ENCODE data around the gene GCNT1.
"Not testable (repeated sequence)": the region's sequence is repeated elsewhere in the genome, so short reads cannot be mapped to it uniquely, and the experiment has no call there.

GCNT1 gene

GRCh38 chr9:76516350-76516749, 57.4 kb downstream of the GCNT1 start:
- H3K4me1 ChIP-seq (ENCODE audit: control insufficient read depth in 1 of 2, insufficient read depth in 2 of 2, low read length in 2 of 2) = no peaks in the 10 kb centered on the region
- no peak overlapping the region for H3K4me3 ChIP-seq (ENCODE audit: low read depth in 1 of 2, low read length in 2 of 2)

GRCh38 chr9:76516871-76517270, 57.9 kb downstream of the GCNT1 start:
- H3K27ac ChIP-seq (ENCODE audit: low read depth, low read length) = no peak overlapping the region

More at GRCh38 chr9:76516350-76516749, 57.4 kb downstream of the GCNT1 start:
- peaks cover 0 to 4% of the 10 kb centered on the region in 2 donors for H3K9me3 ChIP-seq (ENCODE audit: control insufficient read depth in 1 of 2, low read length in 2 of 2)
- no peaks in the 10 kb centered on the region for H3K27me3 ChIP-seq (ENCODE audit: control insufficient read depth in 1 of 2, insufficient read depth in 2 of 2, low read length in 2 of 2)
- H3K27ac ChIP-seq (ENCODE audit: low read depth, low read length) = no peak overlapping the region
- H3K36me3 ChIP-seq (ENCODE audit: control insufficient read depth in 1 of 2, insufficient read depth in 2 of 2, low read length in 2 of 2) = no peaks in the 10 kb centered on the region
- H3K9ac ChIP-seq (ENCODE audit: low read depth in 1 of 2, low read length in 2 of 2) = no peak overlapping the region

GRCh38 chr9:76519075-76519835, 60.3 kb downstream of the GCNT1 start:
- Histone ChIP-seq H3K4me1 (ENCODE audit: control insufficient read depth in 1 of 2, insufficient read depth in 2 of 2, low read length in 2 of 2) (no peaks in the 10 kb centered on the region), H3K36me3 (ENCODE audit: control insufficient read depth in 1 of 2, insufficient read depth in 2 of 2, low read length in 2 of 2) (no peaks in the 10 kb centered on the region), H3K4me3 (ENCODE audit: low read depth in 1 of 2, low read length in 2 of 2) (no peak overlapping the region), H3K27me3 (ENCODE audit: control insufficient read depth in 1 of 2, insufficient read depth in 2 of 2, low read length in 2 of 2) (no peaks in the 10 kb centered on the region), H3K9me3 (ENCODE audit: control insufficient read depth in 1 of 2, low read length in 2 of 2) (no peaks in the 10 kb centered on the region), H3K9ac (ENCODE audit: low read depth in 1 of 2, low read length in 2 of 2) (no peak overlapping the region), H3K27ac (ENCODE audit: low read depth, low read length) (no peak overlapping the region)

More at GRCh38 chr9:76516871-76517270, 57.9 kb downstream of the GCNT1 start:
- H3K9ac ChIP-seq (ENCODE audit: low read depth in 1 of 2, low read length in 2 of 2) = no peak overlapping the region
- H3K9me3 ChIP-seq (ENCODE audit: control insufficient read depth in 1 of 2, low read length in 2 of 2) = peaks cover 0 to 4% of the 10 kb centered on the region in 2 donors
- H3K4me3 ChIP-seq (ENCODE audit: low read depth in 1 of 2, low read length in 2 of 2) = no peak overlapping the region
- H3K27me3 ChIP-seq (ENCODE audit: control insufficient read depth in 1 of 2, insufficient read depth in 2 of 2, low read length in 2 of 2) = no peaks in the 10 kb centered on the region
- H3K36me3 ChIP-seq (ENCODE audit: control insufficient read depth in 1 of 2, insufficient read depth in 2 of 2, low read length in 2 of 2) = no peaks in the 10 kb centered on the region
- H3K4me1 ChIP-seq (ENCODE audit: control insufficient read depth in 1 of 2, insufficient read depth in 2 of 2, low read length in 2 of 2) = no peaks in the 10 kb centered on the region

- H3K4me1 ChIP-seq (ENCODE audit: control insufficient read depth in 1 of 2, insufficient read depth in 2 of 2, low read length in 2 of 2) = no peaks in the 10 kb centered on the region
- H3K9ac ChIP-seq (ENCODE audit: low read depth in 1 of 2, low read length in 2 of 2) = no peak overlapping the region
- no peak overlapping the region for H3K4me3 ChIP-seq (ENCODE audit: low read depth in 1 of 2, low read length in 2 of 2)
- H3K36me3 ChIP-seq (ENCODE audit: control insufficient read depth in 1 of 2, insufficient read depth in 2 of 2, low read length in 2 of 2) = no peaks in the 10 kb centered on the region
- H3K27ac ChIP-seq (ENCODE audit: low read depth, low read length) = no peak overlapping the region
- no peaks in the 10 kb centered on the region for H3K27me3 ChIP-seq (ENCODE audit: control insufficient read depth in 1 of 2, insufficient read depth in 2 of 2, low read length in 2 of 2)
- no peaks in the 10 kb centered on the region for H3K9me3 ChIP-seq (ENCODE audit: control insufficient read depth in 1 of 2, low read length in 2 of 2)
Observed at GRCh38 chr9:76521244-76521681, 62.3 kb downstream of the GCNT1 start.

GRCh38 chr9:76521906-76522305, 62.9 kb downstream of the GCNT1 start:
- no peaks in the 10 kb centered on the region for H3K9me3 ChIP-seq (ENCODE audit: control insufficient read depth in 1 of 2, low read length in 2 of 2)
- H3K9ac ChIP-seq (ENCODE audit: low read depth in 1 of 2, low read length in 2 of 2) = no peak overlapping the region
- H3K27ac ChIP-seq (ENCODE audit: low read depth, low read length) = no peak overlapping the region
- H3K27me3 ChIP-seq (ENCODE audit: control insufficient read depth in 1 of 2, insufficient read depth in 2 of 2, low read length in 2 of 2) = no peaks in the 10 kb centered on the region
- no peaks in the 10 kb centered on the region for H3K36me3 ChIP-seq (ENCODE audit: control insufficient read depth in 1 of 2, insufficient read depth in 2 of 2, low read length in 2 of 2)
- no peaks in the 10 kb centered on the region for H3K4me1 ChIP-seq (ENCODE audit: control insufficient read depth in 1 of 2, insufficient read depth in 2 of 2, low read length in 2 of 2)
- H3K4me3 ChIP-seq (ENCODE audit: low read depth in 1 of 2, low read length in 2 of 2) = no peak overlapping the region

GRCh38 chr9:76523617-76524200, 64.7 kb downstream of the GCNT1 start:
- H3K9me3 ChIP-seq (ENCODE audit: control insufficient read depth in 1 of 2, low read length in 2 of 2); H3K4me1 ChIP-seq (ENCODE audit: control insufficient read depth in 1 of 2, insufficient read depth in 2 of 2, low read length in 2 of 2); H3K4me3 ChIP-seq (ENCODE audit: low read depth in 1 of 2, low read length in 2 of 2); H3K9ac ChIP-seq (ENCODE audit: low read depth in 1 of 2, low read length in 2 of 2); H3K27me3 ChIP-seq (ENCODE audit: control insufficient read depth in 1 of 2, insufficient read depth in 2 of 2, low read length in 2 of 2); H3K36me3 ChIP-seq (ENCODE audit: control insufficient read depth in 1 of 2, insufficient read depth in 2 of 2, low read length in 2 of 2); H3K27ac ChIP-seq (ENCODE audit: low read depth, low read length): not testable (repeated sequence)

GRCh38 chr9:76525196-76525595, 66.2 kb downstream of the GCNT1 start:
- Histone ChIP-seq H3K4me3 (ENCODE audit: low read depth in 1 of 2, low read length in 2 of 2) (no peak overlapping the region), H3K4me1 (ENCODE audit: control insufficient read depth in 1 of 2, insufficient read depth in 2 of 2, low read length in 2 of 2) (no peaks in the 10 kb centered on the region), H3K36me3 (ENCODE audit: control insufficient read depth in 1 of 2, insufficient read depth in 2 of 2, low read length in 2 of 2) (no peaks in the 10 kb centered on the region), H3K27ac (ENCODE audit: low read depth, low read length) (no peak overlapping the region), H3K9me3 (ENCODE audit: control insufficient read depth in 1 of 2, low read length in 2 of 2) (no peaks in the 10 kb centered on the region), H3K9ac (ENCODE audit: low read depth in 1 of 2, low read length in 2 of 2) (no peak overlapping the region), H3K27me3 (ENCODE audit: control insufficient read depth in 1 of 2, insufficient read depth in 2 of 2, low read length in 2 of 2) (no peaks in the 10 kb centered on the region)

GRCh38 chr9:76526026-76526425, 67.0 kb downstream of the GCNT1 start:
- Histone ChIP-seq H3K4me1 (ENCODE audit: control insufficient read depth in 1 of 2, insufficient read depth in 2 of 2, low read length in 2 of 2) (no peaks in the 10 kb centered on the region), H3K36me3 (ENCODE audit: control insufficient read depth in 1 of 2, insufficient read depth in 2 of 2, low read length in 2 of 2) (no peaks in the 10 kb centered on the region), H3K9ac (ENCODE audit: low read depth in 1 of 2, low read length in 2 of 2) (no peak overlapping the region), H3K9me3 (ENCODE audit: control insufficient read depth in 1 of 2, low read length in 2 of 2) (no peaks in the 10 kb centered on the region), H3K4me3 (ENCODE audit: low read depth in 1 of 2, low read length in 2 of 2) (no peak overlapping the region), H3K27ac (ENCODE audit: low read depth, low read length) (no peak overlapping the region), H3K27me3 (ENCODE audit: control insufficient read depth in 1 of 2, insufficient read depth in 2 of 2, low read length in 2 of 2) (no peaks in the 10 kb centered on the region)

GRCh38 chr9:76528056-76528455, 69.1 kb downstream of the GCNT1 start:
- no peak overlapping the region for H3K4me3 ChIP-seq (ENCODE audit: low read depth in 1 of 2, low read length in 2 of 2)
- H3K27me3 ChIP-seq (ENCODE audit: control insufficient read depth in 1 of 2, insufficient read depth in 2 of 2, low read length in 2 of 2) = no peaks in the 10 kb centered on the region
- H3K9ac ChIP-seq (ENCODE audit: low read depth in 1 of 2, low read length in 2 of 2) = no peak overlapping the region
- no peaks in the 10 kb centered on the region for H3K9me3 ChIP-seq (ENCODE audit: control insufficient read depth in 1 of 2, low read length in 2 of 2)
- no peaks in the 10 kb centered on the region for H3K4me1 ChIP-seq (ENCODE audit: control insufficient read depth in 1 of 2, insufficient read depth in 2 of 2, low read length in 2 of 2)
- no peak overlapping the region for H3K27ac ChIP-seq (ENCODE audit: low read depth, low read length)
- H3K36me3 ChIP-seq (ENCODE audit: control insufficient read depth in 1 of 2, insufficient read depth in 2 of 2, low read length in 2 of 2) = no peaks in the 10 kb centered on the region

GRCh38 chr9:76528642-76529190, 69.7 kb downstream of the GCNT1 start:
- H3K4me1 ChIP-seq (ENCODE audit: control insufficient read depth in 1 of 2, insufficient read depth in 2 of 2, low read length in 2 of 2) = no peaks in the 10 kb centered on the region
- no peak overlapping the region for H3K9ac ChIP-seq (ENCODE audit: low read depth in 1 of 2, low read length in 2 of 2)
- no peaks in the 10 kb centered on the region for H3K36me3 ChIP-seq (ENCODE audit: control insufficient read depth in 1 of 2, insufficient read depth in 2 of 2, low read length in 2 of 2)
- H3K4me3 ChIP-seq (ENCODE audit: low read depth in 1 of 2, low read length in 2 of 2) = no peak overlapping the region
- H3K27ac ChIP-seq (ENCODE audit: low read depth, low read length) = no peak overlapping the region
- H3K9me3 ChIP-seq (ENCODE audit: control insufficient read depth in 1 of 2, low read length in 2 of 2) = no peaks in the 10 kb centered on the region
- H3K27me3 ChIP-seq (ENCODE audit: control insufficient read depth in 1 of 2, insufficient read depth in 2 of 2, low read length in 2 of 2) = no peaks in the 10 kb centered on the region
